GM12892 (cell line): ENCODE results near the gene ADSS1. TPM values are rescaled to one million over a fixed set of nuclear protein-coding genes. Genes with fewer than 3 reads are reported as not detected.

Experiments used
- DNase-seq: peaks from one replicate; pipeline ENCODE4 v3.0.0; 2011; ENCODE audit not compliant: insufficient read length
- FAIRE-seq: peaks from 2 replicates; lab custom pipeline; 2011; peaks lifted over from hg19 to GRCh38; lab: Jason Lieb, UNC
- POLR2A ChIP-seq: IDR thresholded peaks from 2 replicates; pipeline ENCODE4 v1.6.1; 2011; ENCODE audit warnings: low read depth, low read length, control low read depth
- POLR2AphosphoS5 ChIP-seq: IDR thresholded peaks from 2 replicates; pipeline ENCODE4 v1.6.1; 2011; ENCODE audit warnings: low read depth, low read length, control low read depth
- TAF1 ChIP-seq: IDR thresholded peaks from 2 replicates; pipeline ENCODE4 v1.6.1; 2011; ENCODE audit warnings: low read depth, mild to moderate bottlenecking, control low read depth, low read length, borderline replicate concordance
- polyA plus RNA-seq: library from polyadenylated mRNA; unstranded; fragments of >200 nt; gene quantifications from one replicate; pipeline ENCODE4 v1.2.1, GENCODE V29; 2012; ENCODE audit warnings: missing spikeins, inconsistent platforms; ENCODE audit not compliant: missing spikeins

Gene ADSS1
- polyA plus RNA-seq = not detected

DNA sequence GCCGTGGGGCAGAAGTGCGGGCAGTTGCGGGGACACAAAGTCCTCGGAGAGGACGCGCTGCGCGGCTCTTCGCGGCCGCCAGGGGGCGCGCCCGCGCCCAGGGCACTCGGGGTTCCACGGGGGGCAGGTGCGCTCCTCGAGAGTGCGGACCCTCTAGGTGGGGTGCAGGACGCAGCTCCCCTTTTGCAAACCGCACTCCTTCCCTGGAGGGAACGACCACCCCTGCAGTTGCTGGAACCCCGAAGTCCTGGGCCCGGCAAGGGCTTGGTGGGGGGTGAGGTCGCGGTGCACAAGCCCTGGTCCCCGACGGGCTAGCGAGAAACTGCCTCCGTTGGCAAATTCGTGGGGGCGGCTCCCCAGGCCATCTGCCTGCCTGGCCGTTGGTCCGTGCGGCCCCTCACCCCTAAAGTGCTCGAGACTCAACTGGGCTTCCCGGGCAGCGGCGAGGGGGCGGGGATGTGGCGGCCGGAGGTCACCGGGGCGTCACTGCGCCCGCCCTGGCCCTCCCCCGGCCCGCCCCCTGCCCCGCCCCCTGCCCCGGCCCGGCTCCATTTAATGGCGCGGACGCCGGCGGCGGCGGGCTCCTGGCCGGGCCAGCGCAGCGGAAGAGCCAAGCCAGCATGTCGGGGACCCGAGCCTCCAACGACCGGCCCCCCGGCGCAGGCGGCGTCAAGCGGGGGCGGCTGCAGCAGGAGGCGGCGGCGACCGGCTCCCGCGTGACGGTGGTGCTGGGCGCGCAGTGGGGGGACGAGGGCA lies at the start of gene ADSS1:
ADSS1 (plus strand) TSS at position 579 of the 756 bp plus-strand sequence; CDS start at position 621, 42 bp downstream.
- peak; percentile 94 for DNase-seq
- peak; percentile 57 for FAIRE-seq
- no peak for TF ChIP-seq POLR2AphosphoS5
- no peak for TF ChIP-seq POLR2A
- no peak for TF ChIP-seq TAF1

GRCh38 chr14:104675447-104675846 lies 48.6 kb upstream of the ADSS1 start:
- no peak for DNase-seq
- TF ChIP-seq TAF1 (no peak), POLR2AphosphoS5 (no peak)
- no peak for FAIRE-seq

DNA sequence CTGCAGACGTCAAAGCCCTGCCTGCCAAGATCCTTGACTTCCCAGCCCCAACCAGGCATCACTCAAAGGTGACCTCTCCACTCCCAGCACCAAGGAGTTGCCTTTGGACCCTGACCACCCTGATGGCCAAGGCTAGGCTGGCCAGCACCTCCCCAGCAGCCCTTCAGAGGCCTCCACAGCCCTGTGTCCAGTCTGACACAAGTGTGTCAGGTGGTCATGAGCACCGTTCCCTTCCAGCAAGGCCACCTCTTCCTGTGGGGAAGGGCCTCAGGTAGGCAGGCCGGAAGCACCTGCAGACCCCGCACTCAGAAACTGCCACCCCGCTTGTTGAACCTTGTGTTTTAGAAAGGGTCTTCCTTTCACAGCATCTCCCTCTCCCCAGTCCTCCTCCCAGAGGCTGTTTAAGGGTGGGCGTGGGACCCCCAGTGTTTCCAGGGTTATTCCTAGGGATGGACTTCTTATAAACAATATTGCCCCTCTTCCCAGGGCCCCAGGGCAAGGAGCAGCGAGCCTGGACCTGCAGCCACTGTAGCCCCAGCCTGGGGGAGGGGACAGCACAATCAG lies 47.8 kb upstream of the ADSS1 start:
- no peak for TF ChIP-seq POLR2A
- TF ChIP-seq TAF1 = no peak
- no peak for TF ChIP-seq POLR2AphosphoS5
- DNase-seq (no peak), FAIRE-seq (peak; percentile 17)

- DNase-seq = no peak
- TF ChIP-seq POLR2A (no peak), TAF1 (no peak)
- peak; percentile 30 for FAIRE-seq
These were observed 47.1 kb upstream of the ADSS1 start for GRCh38 chr14:104676694-104677511.

- peak; percentile 92 for FAIRE-seq
- TF ChIP-seq POLR2A (no peak), TAF1 (no peak)
- DNase-seq = no peak
These were observed 46.3 kb upstream of the ADSS1 start for GRCh38 chr14:104677512-104678332.

- TF ChIP-seq POLR2AphosphoS5 (no peak), POLR2A (no peak), TAF1 (no peak)
- FAIRE-seq = no peak
- DNase-seq = no peak
These were observed 45.7 kb upstream of the ADSS1 start for GRCh38 chr14:104678346-104678745.

- no peak for FAIRE-seq
- TF ChIP-seq POLR2A (no peak), POLR2AphosphoS5 (no peak), TAF1 (no peak)
These were observed 44.9 kb upstream of the ADSS1 start for GRCh38 chr14:104678901-104679705.

GRCh38 chr14:104680056-104680805 lies 43.8 kb upstream of the ADSS1 start:
- DNase-seq (no peak), FAIRE-seq (no peak)
- no peak for TF ChIP-seq POLR2A

More at GRCh38 chr14:104678901-104679705, 44.9 kb upstream of the ADSS1 start:
- no peak for DNase-seq

DNA sequence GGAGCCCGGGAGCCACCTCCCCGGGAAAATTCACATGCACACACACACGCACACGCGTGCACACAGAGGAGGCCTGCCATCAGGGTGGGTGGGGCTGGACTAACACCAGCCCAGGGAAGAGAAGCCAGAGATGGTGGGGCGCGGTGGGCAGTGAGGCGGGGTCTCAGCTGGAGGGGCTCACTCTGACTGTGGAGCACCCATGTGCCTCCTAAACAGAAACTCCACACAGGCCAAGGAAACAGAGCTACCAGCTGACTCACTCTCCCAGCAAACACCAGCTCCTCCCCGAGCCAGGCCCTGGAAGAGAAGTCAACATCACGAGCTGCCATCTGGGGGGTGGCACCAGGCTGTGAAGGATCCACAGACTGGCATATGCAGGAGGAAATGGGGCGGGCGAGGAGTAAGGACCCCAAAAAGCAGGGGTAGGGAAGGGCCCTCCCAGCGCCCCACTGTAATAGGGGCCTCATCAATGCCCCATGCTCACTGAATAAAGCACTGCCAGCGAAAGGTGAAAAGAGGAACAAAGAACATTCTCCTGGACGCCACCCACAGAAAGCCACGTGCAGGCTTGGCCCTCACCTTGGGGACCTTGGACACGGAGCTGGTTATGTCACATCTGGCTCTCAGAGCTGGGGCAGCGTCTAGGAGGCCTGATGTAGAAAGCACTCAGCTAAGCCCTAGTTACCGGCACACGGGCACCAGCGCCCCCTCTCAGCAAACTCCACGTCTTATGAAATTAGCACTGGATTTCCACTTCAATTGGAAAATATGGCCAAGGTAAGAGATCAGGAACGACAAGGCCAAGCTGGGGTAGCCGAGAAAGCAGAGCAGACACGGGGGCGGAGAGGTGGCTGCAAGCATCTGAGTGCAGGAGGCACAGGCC lies 43.0 kb upstream of the ADSS1 start:
- no peak for DNase-seq
- TF ChIP-seq TAF1 = no peak
- TF ChIP-seq POLR2AphosphoS5 = no peak
- TF ChIP-seq POLR2A = no peak
- FAIRE-seq = peak; percentile 96
